ENCODE results near the gene NCAPH2. TPM values are rescaled to one million over a fixed set of nuclear protein-coding genes. Genes with fewer than 3 reads are reported as not detected.

NCAPH2 gene
- total RNA-seq, 1 experiment from 2014 or later = 24.6 TPM

Other genes with a start within 250 kb of the NCAPH2 start
- 45.4 and 110 TPM in 2 replicates for gene MAPK12, start 246.5 kb upstream of the NCAPH2 start, total RNA-seq (2014; rRNA removed; shearing (Covaris generic); ENCODE audit: low replicate concordance)
- 6.4 and 15.8 TPM in 2 replicates for gene MAPK11, start 237.8 kb upstream of the NCAPH2 start, total RNA-seq (2014; rRNA removed; shearing (Covaris generic); ENCODE audit: low replicate concordance)
- 2.6 and 7.8 TPM in 2 replicates for gene PLXNB2, start 200.6 kb upstream of the NCAPH2 start, total RNA-seq (2014; rRNA removed; shearing (Covaris generic); ENCODE audit: low replicate concordance)
- 0.90 and 2.7 TPM in 2 replicates for gene DENND6B, start 181.2 kb upstream of the NCAPH2 start, total RNA-seq (2014; rRNA removed; shearing (Covaris generic); ENCODE audit: low replicate concordance)
- gene PPP6R2, start 164.9 kb upstream of the NCAPH2 start, total RNA-seq (2014; rRNA removed; shearing (Covaris generic); ENCODE audit: low replicate concordance) = 32.9 and 78.0 TPM in 2 replicates
- 33.5 and 91.5 TPM in 2 replicates for gene SBF1, start 33.2 kb upstream of the NCAPH2 start, total RNA-seq (2014; rRNA removed; shearing (Covaris generic); ENCODE audit: low replicate concordance)
- gene ADM2, start 26.7 kb upstream of the NCAPH2 start, total RNA-seq (2014; rRNA removed; shearing (Covaris generic); ENCODE audit: low replicate concordance) = 0.79 and 1.4 TPM in 2 replicates
- gene MIOX, start 21.4 kb upstream of the NCAPH2 start, total RNA-seq (2014; rRNA removed; shearing (Covaris generic); ENCODE audit: low replicate concordance) = 0.93 and 3.9 TPM in 2 replicates
- gene LMF2, start 522 bp upstream of the NCAPH2 start, total RNA-seq (2014; rRNA removed; shearing (Covaris generic); ENCODE audit: low replicate concordance) = 19.2 and 21.4 TPM in 2 replicates
- gene SCO2, start 17.4 kb downstream of the NCAPH2 start, total RNA-seq (2014; rRNA removed; shearing (Covaris generic); ENCODE audit: low replicate concordance) = 1.1 and 14.2 TPM in 2 replicates
- 1.8 and 5.0 TPM in 2 replicates for gene TYMP, start 21.8 kb downstream of the NCAPH2 start, total RNA-seq (2014; rRNA removed; shearing (Covaris generic); ENCODE audit: low replicate concordance)
- 4.5 and 9.8 TPM in 2 replicates for gene KLHDC7B, start 37.7 kb downstream of the NCAPH2 start, total RNA-seq (2014; rRNA removed; shearing (Covaris generic); ENCODE audit: low replicate concordance)
- gene SYCE3, start 54.7 kb downstream of the NCAPH2 start, total RNA-seq (2014; rRNA removed; shearing (Covaris generic); ENCODE audit: low replicate concordance) = not detected in 2 replicates
- 50.3 and 80.0 TPM in 2 replicates for gene CPT1B, start 70.2 kb downstream of the NCAPH2 start, total RNA-seq (2014; rRNA removed; shearing (Covaris generic); ENCODE audit: low replicate concordance)
- 52.8 and 77.8 TPM in 2 replicates for gene CHKB, start 74.6 kb downstream of the NCAPH2 start, total RNA-seq (2014; rRNA removed; shearing (Covaris generic); ENCODE audit: low replicate concordance)
- gene MAPK8IP2, start 92.6 kb downstream of the NCAPH2 start, total RNA-seq (2014; rRNA removed; shearing (Covaris generic); ENCODE audit: low replicate concordance) = 1.3 and 1.6 TPM in 2 replicates
- gene ARSA, start 119.9 kb downstream of the NCAPH2 start, total RNA-seq (2014; rRNA removed; shearing (Covaris generic); ENCODE audit: low replicate concordance) = 24.3 and 41.1 TPM in 2 replicates
- gene SHANK3, start 164.6 kb downstream of the NCAPH2 start, total RNA-seq (2014; rRNA removed; shearing (Covaris generic); ENCODE audit: low replicate concordance) = 0.04 TPM in 1 of 2 replicates, not detected in the other
- gene ACR, start 230.0 kb downstream of the NCAPH2 start, total RNA-seq (2014; rRNA removed; shearing (Covaris generic); ENCODE audit: low replicate concordance) = not detected in 2 replicates

Measured in Karpas-422 (cell line).